Measurements from ENCODE around the gene TIMP3.

Gene TIMP3

DNA sequence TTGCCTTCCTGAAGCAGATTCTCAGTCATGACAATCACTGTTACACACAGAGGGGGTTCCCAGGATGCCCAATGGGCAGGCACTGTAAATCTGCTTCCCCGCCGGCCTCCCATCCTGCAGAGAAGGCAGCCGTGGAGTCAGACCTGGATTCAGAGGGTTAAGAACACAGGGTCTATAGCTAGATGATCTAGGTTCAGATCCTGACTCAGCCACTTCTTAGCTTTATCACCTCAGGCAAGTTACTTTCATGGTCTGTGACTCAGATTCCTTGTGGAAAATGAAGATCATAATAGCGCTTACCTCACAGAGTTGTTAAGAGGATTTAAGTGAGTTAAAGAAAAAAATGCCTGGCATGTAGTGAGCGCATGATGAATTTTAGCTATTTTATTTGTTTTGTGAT is 95.9 kb downstream of the TIMP3 start:
- no peak for DNase-seq

DNA sequence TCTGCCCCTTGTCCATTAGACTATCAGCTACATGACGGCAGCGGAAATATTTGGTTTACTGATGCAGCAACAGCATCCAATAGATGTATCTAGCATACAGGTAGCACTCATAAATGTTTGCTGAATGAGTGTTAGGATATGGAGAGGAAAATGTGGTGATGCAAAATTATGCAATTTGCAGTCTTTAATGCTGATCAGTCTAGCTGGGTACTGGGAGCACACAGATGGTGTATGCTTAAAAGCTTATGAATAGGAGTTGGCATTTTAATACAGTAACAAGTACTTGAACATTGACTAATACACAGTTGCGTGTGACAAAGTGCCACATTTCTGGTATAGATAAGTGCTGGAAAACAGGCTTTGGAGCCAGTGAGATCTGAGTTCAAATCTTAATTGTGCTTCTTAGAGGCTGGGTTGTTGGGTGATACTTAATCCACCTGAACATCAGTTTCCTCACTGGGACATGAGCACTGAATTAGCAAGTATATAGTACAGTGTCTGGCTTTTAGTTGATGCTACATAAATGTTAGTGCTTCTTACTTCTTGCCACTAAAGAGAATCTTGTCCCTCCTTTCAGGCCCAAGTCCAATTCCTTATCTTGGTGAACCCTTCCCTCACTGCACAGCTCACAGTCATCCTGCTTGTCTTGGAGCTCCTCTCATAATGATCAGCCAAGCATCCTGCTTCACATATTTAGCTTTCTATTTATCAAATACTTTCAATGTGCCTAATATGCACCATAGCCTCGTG is 99.6 kb downstream of the TIMP3 start:
- no peak for DNase-seq

DNA sequence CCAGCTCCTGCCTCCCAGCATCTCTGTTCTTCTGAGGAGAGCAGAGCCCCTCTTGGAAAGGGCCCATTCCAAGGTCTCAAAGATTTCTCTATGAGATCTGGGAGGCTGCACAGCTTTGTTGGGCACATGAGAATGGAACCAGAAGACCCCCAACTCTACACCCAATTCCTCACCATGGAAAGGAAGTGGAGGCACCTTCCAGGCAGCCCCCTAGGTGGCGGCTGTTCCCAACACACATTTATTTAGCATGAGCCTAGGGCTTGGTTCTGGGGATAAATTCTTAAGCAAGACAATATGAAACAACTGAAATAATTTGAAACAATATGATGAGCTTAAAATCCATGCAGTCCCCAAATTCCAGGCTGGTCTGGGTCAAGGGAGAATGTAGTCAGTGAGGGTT is 100.4 kb downstream of the TIMP3 start:
- DNase-seq, result no peak

DNA sequence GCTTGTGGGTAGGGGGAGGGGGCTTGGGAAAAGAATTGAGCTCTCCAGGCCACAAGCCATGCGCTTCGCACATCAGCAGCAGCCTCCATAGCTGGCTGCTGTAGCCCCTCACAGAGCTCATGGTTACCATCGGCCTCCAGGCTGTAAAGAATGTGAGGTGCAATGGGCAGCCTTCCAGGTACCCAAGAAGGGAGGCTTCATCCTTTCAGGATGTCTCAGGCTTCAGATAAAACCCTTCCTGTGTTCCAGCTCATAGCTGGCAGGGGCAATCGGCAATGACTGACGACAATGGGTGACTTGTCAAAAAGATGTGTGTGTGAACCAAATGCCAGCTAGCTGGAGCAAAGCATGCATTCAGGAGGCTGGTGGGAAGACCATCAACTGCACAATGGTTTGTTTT is 102.0 kb downstream of the TIMP3 start:
- no peak for DNase-seq

DNA sequence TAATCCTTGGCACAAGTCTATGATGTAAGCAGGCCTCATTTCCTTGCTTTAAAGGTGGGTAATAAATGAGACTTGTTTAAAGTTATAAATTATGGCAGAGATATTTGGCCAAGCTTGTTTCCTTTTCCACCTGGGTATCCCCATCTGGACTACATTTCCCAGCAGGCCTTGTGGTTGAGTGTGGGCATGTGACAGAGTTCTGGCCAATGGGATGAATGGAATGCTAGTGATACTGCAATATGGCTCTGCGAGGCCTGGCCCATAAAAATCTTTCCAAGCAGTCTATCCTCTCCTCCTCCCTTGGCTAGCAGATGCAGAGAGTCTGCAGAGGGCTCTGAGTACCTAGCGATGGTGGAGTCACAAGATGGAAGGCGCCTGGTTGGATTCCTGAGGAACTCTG is 102.5 kb downstream of the TIMP3 start:
- no peak for DNase-seq

DNA sequence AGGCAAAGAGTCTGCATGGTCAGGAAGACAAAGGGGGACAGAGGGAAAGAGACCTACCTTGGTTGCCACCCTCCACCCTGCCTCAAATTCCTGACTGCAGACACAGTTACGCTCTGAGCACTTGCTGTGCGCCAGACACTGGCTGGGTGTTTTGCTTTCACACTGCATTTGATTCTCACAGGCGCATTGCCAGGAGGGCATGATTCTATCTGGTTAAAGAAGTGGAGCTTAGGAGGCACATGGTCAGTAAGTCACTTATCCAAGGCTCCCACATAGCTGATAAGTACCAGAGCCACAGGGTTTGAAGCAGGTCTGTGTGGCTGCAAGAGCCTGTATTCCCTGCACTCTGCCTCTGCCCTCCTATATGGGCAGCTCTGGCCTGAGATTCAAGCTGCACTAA is 103.9 kb downstream of the TIMP3 start:
- DNase-seq, result no peak

DNA sequence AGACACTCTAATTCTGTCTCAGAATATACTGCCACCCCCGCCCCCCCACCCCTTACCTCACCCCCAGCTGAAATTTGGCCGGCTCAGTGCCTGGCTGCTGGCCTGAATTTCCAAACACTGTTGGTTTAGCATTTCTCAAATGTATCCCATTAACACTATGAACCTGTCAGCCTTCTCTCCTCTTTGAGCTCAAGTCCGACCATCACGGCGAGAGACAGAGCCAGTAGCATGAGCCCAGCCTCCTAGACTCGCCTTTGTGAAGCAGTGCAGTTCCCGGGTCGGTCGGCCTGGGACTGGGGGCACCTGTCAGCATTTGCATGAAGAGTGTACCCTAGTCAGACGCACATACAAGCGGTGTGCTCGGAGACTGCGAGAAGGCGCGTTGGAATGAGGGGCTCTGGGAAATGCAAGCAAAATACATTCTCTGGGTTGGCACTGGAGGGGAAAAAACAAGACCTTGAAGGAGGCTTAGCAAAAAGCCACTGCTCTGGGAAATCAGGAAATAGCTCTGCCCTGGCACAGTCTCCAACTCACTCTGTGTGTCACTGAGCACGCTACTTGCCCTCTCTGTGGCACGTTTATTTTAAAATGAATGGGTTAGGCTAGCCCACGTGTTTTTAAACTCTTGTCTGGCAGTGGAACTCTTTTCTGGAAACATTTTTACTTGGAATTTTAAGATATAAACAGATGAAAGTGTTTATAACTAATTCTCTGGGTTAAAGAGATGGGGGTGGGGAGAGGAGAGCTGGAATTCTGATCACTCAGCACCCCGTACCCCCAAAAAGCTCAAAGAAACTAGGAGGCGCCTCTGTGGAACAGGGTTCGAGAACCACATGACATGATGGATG is 108.3 kb downstream of the TIMP3 start:
- DNase-seq, result no peak

DNA sequence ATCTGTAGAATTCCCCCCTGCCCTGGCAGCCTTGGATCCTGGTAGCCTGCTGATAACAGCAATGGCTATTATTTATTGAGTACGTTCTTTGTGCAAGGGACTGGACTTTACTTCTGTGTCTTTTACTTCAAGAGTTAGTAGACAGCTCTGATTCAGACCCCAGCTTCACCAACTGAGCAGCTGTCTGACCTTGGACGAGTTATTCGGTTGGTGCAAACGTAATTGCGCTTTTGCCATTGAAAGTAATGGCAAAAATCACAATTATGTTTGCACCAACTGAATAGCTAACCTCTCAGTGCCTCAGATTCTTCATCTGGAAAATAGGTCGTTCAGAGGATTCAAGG is 108.9 kb downstream of the TIMP3 start:
- no peak for DNase-seq

DNA sequence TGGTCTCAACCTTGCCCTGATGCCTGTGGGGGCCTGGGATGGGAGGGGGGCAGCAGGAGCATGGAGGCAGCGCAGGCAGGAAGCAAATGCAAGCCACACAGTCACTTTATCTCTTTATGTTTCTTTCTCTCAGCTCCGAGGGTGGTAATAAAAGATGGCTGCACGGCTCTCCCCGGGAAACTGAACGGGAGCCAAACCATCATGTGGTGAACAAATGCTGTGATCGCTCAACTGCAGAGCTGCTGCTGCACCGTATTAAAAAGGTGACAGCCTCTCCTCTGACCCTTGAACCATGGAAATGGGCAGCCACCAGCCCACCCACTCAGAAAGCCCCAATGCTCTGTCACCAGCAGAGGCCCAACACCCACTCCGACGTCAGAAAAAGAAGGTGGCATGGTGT is 110.0 kb downstream of the TIMP3 start:
- no peak for DNase-seq
